ENCODE measurements around the gene LCN1.

The LCN1 gene

DNA sequence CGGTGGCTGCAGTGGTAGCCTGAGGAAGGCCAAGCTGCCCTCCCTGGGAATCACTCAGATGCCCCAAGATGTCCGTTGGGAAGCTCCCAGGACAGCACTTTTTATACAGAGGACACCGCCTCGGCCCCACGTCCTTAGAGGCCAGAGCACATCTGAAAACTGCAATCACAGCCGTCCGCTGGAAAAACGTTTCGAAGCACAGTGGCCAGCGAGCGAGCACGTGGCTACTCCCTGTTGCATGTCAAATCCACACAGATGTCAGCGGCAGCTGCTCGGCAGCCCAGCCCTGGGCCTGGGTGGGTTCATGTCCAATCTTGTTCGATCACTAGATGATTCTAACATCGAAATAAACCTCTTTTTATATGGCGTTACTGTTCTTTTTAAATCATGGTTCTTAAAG, 32.7 kb upstream of the LCN1 start:
- DNase-seq (ENCODE audit: low read depth in 2 of 2): no peak

DNA sequence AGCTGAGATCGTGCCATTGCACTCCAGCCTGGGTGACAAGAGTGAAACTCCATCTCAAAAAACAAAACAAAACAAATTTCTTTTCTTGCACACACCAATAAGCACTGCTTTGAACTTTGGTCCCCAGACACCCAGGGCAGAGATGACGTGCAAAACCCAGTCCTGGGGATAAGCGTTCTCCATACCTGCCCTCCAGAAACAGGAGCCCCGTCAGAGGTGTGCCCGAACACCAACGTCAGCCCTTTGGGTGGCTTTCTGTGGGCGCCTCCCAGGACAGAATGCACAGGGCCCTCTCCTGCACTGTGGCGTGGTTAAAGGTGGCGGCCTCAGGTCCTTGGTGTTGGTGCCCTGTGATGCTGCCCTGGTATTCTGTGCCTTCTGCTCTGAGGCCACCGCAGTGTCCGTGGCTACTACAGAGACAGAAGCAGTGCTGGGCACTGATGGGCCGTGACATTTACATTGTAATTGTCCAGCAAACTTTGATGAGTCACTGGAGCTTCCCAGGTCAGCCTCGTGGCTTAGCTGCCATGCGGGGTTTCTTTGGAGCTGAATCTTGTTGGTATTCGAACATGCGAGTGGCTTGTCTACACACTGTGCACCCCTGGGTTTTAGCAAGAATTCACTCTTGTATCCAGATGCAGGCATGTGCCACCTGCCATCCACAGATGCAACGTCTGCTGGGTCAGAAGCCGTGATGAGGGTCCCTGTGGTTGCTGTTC, 31.9 kb upstream of the LCN1 start:
- DNase-seq (ENCODE audit: low read depth in 2 of 2): no peak

DNA sequence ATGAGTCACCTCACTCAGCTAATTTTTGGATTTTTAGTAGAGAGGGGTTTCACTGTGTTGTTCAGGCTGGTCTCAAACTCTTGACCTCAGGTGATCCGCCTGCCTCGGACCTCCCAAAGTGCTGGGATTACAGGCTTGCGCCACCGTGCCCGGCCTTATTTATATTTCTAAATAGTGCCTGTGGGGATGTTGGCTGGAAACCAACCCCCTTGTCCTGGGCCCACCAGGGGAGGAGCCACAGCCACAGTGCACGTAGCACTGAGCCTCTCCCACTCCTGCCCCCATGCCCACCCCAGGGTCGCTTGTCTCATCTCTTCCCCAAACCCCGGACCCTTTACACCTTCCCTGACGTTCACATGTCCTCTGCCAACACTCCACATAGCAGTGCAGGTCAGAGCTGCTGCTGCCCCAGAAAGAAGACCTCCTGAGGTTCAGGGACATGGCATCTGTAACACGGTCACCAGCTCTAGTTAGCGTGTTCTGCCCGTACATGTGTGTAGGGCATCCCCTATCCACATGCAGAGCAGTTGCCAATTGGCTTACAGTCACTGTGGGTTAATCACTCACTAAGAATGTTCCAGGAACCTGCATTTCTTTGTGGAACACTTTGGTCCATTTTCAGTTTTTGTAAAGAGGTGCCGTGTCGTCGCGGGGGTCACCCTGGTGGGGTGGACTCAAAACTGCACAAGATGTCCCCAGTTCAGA, 30.9 kb upstream of the LCN1 start:
- DNase-seq (ENCODE audit: low read depth in 2 of 2): no peak

GRCh38 chr9:135490980-135491464, 30.2 kb upstream of the LCN1 start:
- no peak for DNase-seq (ENCODE audit: low read depth in 2 of 2)

GRCh38 chr9:135491764-135492163, 29.5 kb upstream of the LCN1 start:
- DNase-seq (ENCODE audit: low read depth in 2 of 2): no peak

- DNase-seq (ENCODE audit: low read depth in 2 of 2): no peak
Observed at GRCh38 chr9:135492886-135493669, 28.2 kb upstream of the LCN1 start.

GRCh38 chr9:135494791-135495559, 26.3 kb upstream of the LCN1 start:
- DNase-seq (ENCODE audit: low read depth in 2 of 2): no peak

DNA sequence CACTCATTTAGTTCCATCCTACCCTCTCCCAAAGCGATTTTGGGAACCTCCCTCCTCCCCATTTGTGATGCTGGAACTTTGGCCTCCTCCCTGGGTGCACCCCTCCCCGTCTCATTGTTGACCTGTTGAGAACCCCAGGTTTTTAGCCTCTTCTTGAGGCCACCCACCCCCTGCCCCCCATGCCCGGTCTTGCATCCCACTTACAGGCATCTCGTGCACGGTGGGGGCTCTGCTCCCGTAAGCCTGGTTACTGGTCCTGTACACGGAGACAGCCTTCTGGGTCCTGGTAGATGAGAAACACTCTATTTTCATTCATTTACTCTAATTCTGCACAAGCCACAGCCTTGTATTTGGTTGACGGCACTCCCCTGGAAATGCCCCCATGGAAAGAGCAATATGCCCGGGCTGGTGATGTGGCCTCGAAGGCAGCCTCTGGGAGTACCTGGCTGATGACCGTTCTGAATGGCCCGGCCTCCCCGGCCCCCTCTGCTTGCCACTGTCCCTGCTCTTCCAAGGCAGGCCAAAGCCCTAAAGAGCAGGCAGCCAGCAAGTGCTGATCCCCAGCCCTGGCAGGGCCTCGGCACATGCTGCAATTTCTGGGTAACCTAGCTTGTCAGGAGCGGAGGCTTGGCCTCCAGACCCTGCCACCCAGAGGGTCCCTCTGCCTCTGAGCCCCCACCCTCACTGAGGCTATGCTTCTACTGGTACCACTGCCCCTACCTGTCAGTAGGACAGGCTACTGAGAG, 22.7 kb upstream of the LCN1 start:
- no peak for DNase-seq (ENCODE audit: low read depth in 2 of 2)

- peak; percentile 81 to 87 for DNase-seq (ENCODE audit: low read depth in 2 of 2)
Observed at GRCh38 chr9:135499326-135500070, 21.7 kb upstream of the LCN1 start.

- no peak for DNase-seq (ENCODE audit: low read depth in 2 of 2)
Observed at GRCh38 chr9:135500071-135500524, 21.1 kb upstream of the LCN1 start.

- peak; percentile 65 to 68 for DNase-seq (ENCODE audit: low read depth in 2 of 2)
Observed at GRCh38 chr9:135500525-135501260, 20.5 kb upstream of the LCN1 start, which contains the start of gene MRPS2. Gene MRPS2 (plus strand): TSS chr9:135500682. CDS start chr9:135500711, 29 bp downstream.

DNA sequence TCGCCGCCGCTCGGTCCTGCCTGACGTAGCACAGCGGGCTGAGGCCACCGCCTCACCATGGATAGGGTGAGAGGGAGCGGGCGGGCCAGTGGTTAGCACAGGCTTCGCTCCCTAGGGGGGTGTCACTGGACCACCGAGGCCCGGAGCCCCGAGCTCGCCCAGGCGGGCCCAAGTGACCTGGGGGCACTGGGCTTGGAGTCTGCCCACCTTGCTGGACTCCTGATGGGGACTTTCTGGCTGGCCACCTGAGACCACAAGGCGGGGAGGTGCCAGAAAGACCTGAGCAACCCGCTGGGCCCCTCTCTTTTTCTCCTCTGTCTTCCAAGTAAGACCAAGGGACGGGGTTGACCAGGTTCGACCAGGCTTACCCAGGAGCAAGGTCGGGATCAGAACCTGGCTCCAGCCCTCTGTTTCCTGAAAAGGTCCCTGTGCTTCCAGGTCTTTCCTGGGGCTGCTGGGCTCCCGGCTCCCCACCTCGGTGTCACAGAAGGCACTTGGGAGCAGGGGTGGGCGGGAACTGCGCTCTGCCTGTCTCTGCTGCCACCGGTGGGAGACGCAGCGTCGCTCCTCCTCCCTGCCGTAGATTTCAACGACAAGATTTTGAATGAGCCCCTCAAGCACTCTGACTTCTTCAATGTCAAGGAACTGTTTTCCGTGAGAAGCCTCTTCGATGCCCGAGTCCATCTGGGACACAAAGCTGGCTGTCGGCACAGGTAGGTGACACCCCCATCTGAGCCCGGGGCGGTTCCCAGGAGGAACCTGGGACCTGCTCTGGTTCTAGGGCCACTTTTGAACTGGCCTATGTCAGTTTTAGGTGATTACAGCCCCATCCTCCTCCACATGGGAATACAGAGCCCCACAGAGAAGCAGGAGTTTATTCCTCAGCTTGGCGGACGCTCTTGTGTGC, 19.7 kb upstream of the LCN1 start:
- no peak for DNase-seq (ENCODE audit: low read depth in 2 of 2)

DNA sequence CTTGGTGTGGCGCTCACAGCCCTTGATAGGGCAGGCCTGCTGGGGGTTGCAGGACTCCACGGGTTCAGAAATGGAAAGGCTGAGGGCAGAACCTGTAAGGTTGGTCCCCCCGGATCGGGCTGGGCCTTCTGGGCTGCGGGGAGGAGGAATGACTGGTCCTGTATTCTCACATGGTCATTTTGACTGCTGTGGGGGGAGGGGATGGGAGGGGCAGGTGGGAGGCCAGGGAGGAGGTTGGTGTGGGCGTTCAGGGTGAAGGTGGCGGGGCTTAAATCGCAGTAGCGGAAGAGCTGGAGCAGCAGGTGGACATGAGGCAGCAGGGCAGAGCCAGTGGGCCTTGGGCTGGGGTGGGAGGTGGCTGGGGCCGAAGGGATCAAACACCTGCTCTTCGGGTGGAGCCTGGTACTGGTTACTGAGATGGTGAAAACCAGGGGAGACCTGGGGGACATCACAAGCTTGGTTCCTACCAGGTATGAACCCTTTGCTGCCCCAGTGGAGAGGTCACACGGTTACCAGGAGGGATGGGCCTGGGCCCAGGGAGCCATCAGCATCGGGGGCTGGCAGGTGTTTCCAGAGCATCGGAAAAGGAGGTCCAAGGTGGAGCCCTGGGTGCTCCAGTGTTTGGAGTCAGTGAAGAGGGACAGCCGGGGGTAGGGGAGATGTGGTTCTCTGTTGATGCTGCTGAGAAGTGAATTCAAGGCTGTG, 18.9 kb upstream of the LCN1 start:
- DNase-seq (ENCODE audit: low read depth in 2 of 2): no peak

DNA sequence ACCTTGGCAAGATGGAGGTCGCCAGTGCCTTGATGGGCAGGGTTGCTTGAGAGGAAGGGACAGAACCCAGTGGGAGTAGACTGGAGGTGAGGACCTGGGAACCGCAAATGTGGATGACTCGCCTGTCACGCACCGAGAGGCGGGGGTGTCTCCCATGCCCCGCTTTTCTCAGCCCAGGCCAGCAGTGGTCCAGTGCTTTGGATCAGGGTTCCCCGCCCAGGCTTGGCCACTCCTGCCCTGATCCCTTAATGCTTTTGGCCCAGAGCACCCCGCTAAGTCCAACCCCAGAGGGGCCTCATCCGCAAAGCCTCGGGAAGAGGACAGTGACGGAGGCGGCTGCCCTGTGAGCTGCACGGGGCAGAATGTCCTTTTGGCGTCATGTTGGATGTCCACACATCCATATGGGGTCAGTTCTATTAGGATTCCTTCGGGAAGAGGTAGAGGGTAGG, 18.3 kb upstream of the LCN1 start:
- DNase-seq (ENCODE audit: low read depth in 2 of 2): no peak

DNA sequence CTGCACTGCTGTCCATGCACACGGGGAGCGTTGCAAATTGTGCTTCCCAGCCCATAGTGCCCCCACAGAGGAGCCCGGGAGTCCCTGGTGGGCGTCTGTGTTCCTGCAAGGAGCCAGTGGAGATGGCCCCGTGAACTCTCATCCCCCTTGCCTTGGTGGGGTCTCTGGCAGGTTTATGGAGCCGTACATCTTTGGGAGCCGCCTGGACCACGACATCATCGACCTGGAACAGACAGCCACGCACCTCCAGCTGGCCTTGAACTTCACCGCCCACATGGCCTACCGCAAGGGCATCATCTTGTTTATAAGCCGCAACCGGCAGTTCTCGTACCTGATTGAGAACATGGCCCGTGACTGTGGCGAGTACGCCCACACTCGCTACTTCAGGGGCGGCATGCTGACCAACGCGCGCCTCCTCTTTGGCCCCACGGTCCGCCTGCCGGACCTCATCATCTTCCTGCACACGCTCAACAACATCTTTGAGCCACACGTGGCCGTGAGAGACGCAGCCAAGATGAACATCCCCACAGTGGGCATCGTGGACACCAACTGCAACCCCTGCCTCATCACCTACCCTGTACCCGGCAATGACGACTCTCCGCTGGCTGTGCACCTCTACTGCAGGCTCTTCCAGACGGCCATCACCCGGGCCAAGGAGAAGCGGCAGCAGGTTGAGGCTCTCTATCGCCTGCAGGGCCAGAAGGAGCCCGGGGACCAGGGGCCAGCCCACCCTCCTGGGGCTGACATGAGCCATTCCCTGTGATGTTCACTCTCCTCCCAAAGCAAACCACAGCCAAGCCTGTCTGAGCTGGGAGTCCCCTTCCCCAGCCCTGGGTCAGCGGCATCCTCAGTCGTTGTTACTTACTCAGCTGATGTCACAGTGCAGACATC, 17.6 kb upstream of the LCN1 start:
- DNase-seq (ENCODE audit: low read depth in 2 of 2): no peak
